WTC11 (cell line): Measurements from ENCODE around the gene KCNJ14. TPM values are rescaled to one million over a fixed set of nuclear protein-coding genes. Genes with fewer than 3 reads are reported as not detected.
A peak's percentile ranks its signal among the peaks of the same experiment; 100 is the strongest.

ENCODE experiments used
- ATAC-seq: fragments of 200-7000 bp; cut with Tn5 transposase; 2 replicates; pipeline ENCODE4 v1.10.0; 2021; ENCODE audit warnings: mild to moderate bottlenecking, moderate library complexity
- CTCF ChIA-PET: fragments of 300-600 bp; sonication (Branson Sonifier 250); formaldehyde crosslinking; loops from one replicate; lab custom pipeline; 2021; ENCODE audit warnings: antibody characterized with exemption; lab: Charles Lee
- POLR2A ChIA-PET: fragments of 350-600 bp; sonication (Branson Sonifier 250); formaldehyde crosslinking; loops from one replicate; lab custom pipeline; 2021; ENCODE audit warnings: antibody characterized with exemption; lab: Charles Lee
- DNase-seq: peaks from one replicate; pipeline ENCODE4 v3.0.0; 2021; ENCODE audit warnings: low spot score
- H3K27ac Mint-ChIP-seq: 2 replicates; pipeline ENCODE4 v1.8.0; 2021; ENCODE audit warnings: mixed read lengths
- H3K27me3 Mint-ChIP-seq: 2 replicates; pipeline ENCODE4 v1.8.0; 2021; ENCODE audit warnings: low read depth, mild to moderate bottlenecking, moderate library complexity, mixed read lengths
- H3K36me3 Mint-ChIP-seq: 2 replicates; pipeline ENCODE4 v1.8.0; 2021; ENCODE audit warnings: mixed read lengths
- H3K4me1 Mint-ChIP-seq: 2 replicates; pipeline ENCODE4 v1.8.0; 2022; ENCODE audit warnings: mixed read lengths
- H3K4me3 Mint-ChIP-seq: 2 replicates; pipeline ENCODE4 v1.8.0; 2021; ENCODE audit warnings: mild to moderate bottlenecking, moderate library complexity, mixed read lengths
- H3K9me3 Mint-ChIP-seq: 2 replicates; pipeline ENCODE4 v1.8.0; 2021; ENCODE audit warnings: mixed read lengths
- ARID4B ChIP-seq: sonication (generic); formaldehyde crosslinking; IDR thresholded peaks from 2 replicates; pipeline ENCODE4 v1.8.0; 2023; ENCODE audit warnings: missing genetic modification reagents, mild to moderate bottlenecking, borderline replicate concordance
- ELF4 ChIP-seq: sonication (generic); formaldehyde crosslinking; IDR thresholded peaks from 2 replicates; pipeline ENCODE4 v1.8.1; 2022; ENCODE audit warnings: low read depth, mild to moderate bottlenecking, moderate library complexity, missing genetic modification reagents
- EMX1 ChIP-seq: fragments of 250-450 bp; sonication (Bioruptor Pico); IDR thresholded peaks from 2 replicates; pipeline ENCODE4 v1.8.0; 2021; ENCODE audit warnings: mild to moderate bottlenecking
- ETV6 ChIP-seq: sonication (generic); formaldehyde crosslinking; IDR thresholded peaks from 2 replicates; pipeline ENCODE4 v1.8.1; 2022; ENCODE audit warnings: mild to moderate bottlenecking, missing genetic modification reagents
- FOXK1 ChIP-seq: sonication (generic); formaldehyde crosslinking; IDR thresholded peaks from 2 replicates; pipeline ENCODE4 v1.8.0; 2022; ENCODE audit warnings: mild to moderate bottlenecking, moderate library complexity, missing genetic modification reagents
- FOXP4 ChIP-seq: sonication (generic); formaldehyde crosslinking; IDR thresholded peaks from 2 replicates; pipeline ENCODE4 v1.8.0; 2022; ENCODE audit warnings: mild to moderate bottlenecking, missing genetic modification reagents
- GRHL2 ChIP-seq: fragments of 250-450 bp; sonication (Bioruptor Pico); IDR thresholded peaks from 2 replicates; pipeline ENCODE4 v1.8.0; 2022; ENCODE audit warnings: mild to moderate bottlenecking, moderate library complexity; ENCODE audit not compliant: insufficient replicate concordance, severe bottlenecking
- HMGXB4 ChIP-seq: sonication (generic); formaldehyde crosslinking; IDR thresholded peaks from 2 replicates; pipeline ENCODE4 v1.8.1; 2023; ENCODE audit warnings: mild to moderate bottlenecking, moderate library complexity, missing genetic modification reagents
- KAT7 ChIP-seq: sonication (generic); formaldehyde crosslinking; IDR thresholded peaks from 2 replicates; pipeline ENCODE4 v1.8.1; 2023; ENCODE audit warnings: missing genetic modification reagents, mild to moderate bottlenecking, borderline replicate concordance
- USF2 ChIP-seq: sonication (generic); formaldehyde crosslinking; IDR thresholded peaks from 2 replicates; pipeline ENCODE4 v1.8.1; 2023; ENCODE audit warnings: mild to moderate bottlenecking, missing genetic modification reagents, moderate library complexity
- ZNF219 ChIP-seq: sonication (generic); formaldehyde crosslinking; IDR thresholded peaks from 2 replicates; pipeline ENCODE4 v1.8.0; 2023; ENCODE audit warnings: missing genetic modification reagents, mild to moderate bottlenecking, borderline replicate concordance
- ZNF317 ChIP-seq: sonication (generic); formaldehyde crosslinking; IDR thresholded peaks from 2 replicates; pipeline ENCODE4 v1.8.1; 2023; ENCODE audit warnings: low read depth, mild to moderate bottlenecking, moderate library complexity, missing genetic modification reagents, borderline replicate concordance
- total RNA-seq: library from RNA; stranded (reverse); gene quantifications from 3 replicates; pipeline ENCODE4 v1.2.3, GENCODE V29; 2021

Gene KCNJ14
- total RNA-seq, 1 experiment from 2014 or later: 1.4 TPM

GRCh38 chr19:48492925-48493717 lies 37.7 kb downstream of the KCNJ14 start (continued):
- TF ChIP-seq FOXP4 (CRISPR knock-in tag) (0 out of 2 replicates have a peak, but pooled peaks have one; percentile 47), ZNF219 (no peak), ZNF317 (CRISPR knock-in tag) (no peak), HMGXB4 (no peak), USF2 (CRISPR knock-in tag) (0 out of 2 replicates have a peak, but pooled peaks have one; percentile 20)

GRCh38 chr19:48493718-48494401 lies 38.5 kb downstream of the KCNJ14 start:
- Mint-ChIP-seq H3K36me3 (no peaks in the 10 kb centered on the region), H3K4me3 (peak overlapping the region; percentile 79), H3K27me3 (peaks cover 28% of the 10 kb centered on the region), H3K9me3 (no peaks in the 10 kb centered on the region), H3K4me1 (peaks cover 29% of the 10 kb centered on the region), H3K27ac (peak overlapping the region; percentile 45; the same call in 1 of the 2 replicates)
- POLR2A ChIA-PET: interaction anchor here (0.6 to 1.9 kb wide), 7 partner anchors 8 to 160 kb away, joined by 3 to 11 read pairs (median 4); partner anchors contain the start of gene FAM83E
- 0 out of 2 replicates have a peak, but pooled peaks have one; percentile 49 for TF ChIP-seq ETV6 (CRISPR knock-in tag)
- no peak for TF ChIP-seq GRHL2 (CRISPR knock-in tag)
- no peak for TF ChIP-seq ZNF219
- 0 out of 2 replicates have a peak, but pooled peaks have one; percentile 58 for TF ChIP-seq EMX1 (CRISPR knock-in tag)
- TF ChIP-seq ARID4B (CRISPR knock-in tag): 0 out of 2 replicates have a peak, but pooled peaks have one; percentile 30
- TF ChIP-seq ELF4 (CRISPR knock-in tag): no peak
- 0 out of 2 replicates have a peak, but pooled peaks have one; percentile 8 for TF ChIP-seq KAT7
- 0 out of 2 replicates have a peak, but pooled peaks have one; percentile 31 for TF ChIP-seq FOXK1 (CRISPR knock-in tag)
- ATAC-seq (no peak), DNase-seq (no peak)
- CTCF ChIA-PET: interaction anchor here (0.6 to 2.6 kb wide), 26 partner anchors 8 to 500 kb away, joined by 3 to 45 read pairs (median 4); partner anchors contain the start of genes FAM83E, GRIN2D, GYS1 and KDELR1
